Fibroblast of skin of scalp (primary cell): Measurements from ENCODE around the gene TRIO.
A peak's percentile ranks its signal among the peaks of the same experiment; 100 is the strongest.

Source experiments
- DNase-seq: peaks from one replicate; pipeline ENCODE4 v3.0.0-alpha.2; 2013

TRIO gene

GRCh38 chr5:14168144-14168792 lies 25.1 kb downstream of the TRIO start:
- DNase-seq = no peak

GRCh38 chr5:14168793-14169262 lies 25.7 kb downstream of the TRIO start:
- no peak for DNase-seq

- peak; percentile 59 for DNase-seq
Measured at GRCh38 chr5:14171046-14171445, 27.9 kb downstream of the TRIO start.

- DNase-seq = peak; percentile 60
Measured at GRCh38 chr5:14171621-14172020, 28.5 kb downstream of the TRIO start.

GRCh38 chr5:14172149-14172795 lies 29.1 kb downstream of the TRIO start:
- DNase-seq = no peak

- DNase-seq = no peak
Measured at GRCh38 chr5:14173377-14174229, 30.5 kb downstream of the TRIO start.

- no peak for DNase-seq
Measured at GRCh38 chr5:14174230-14174636, 31.1 kb downstream of the TRIO start.

GRCh38 chr5:14175381-14175780 lies 32.2 kb downstream of the TRIO start:
- DNase-seq = no peak

GRCh38 chr5:14176888-14177287 lies 33.7 kb downstream of the TRIO start:
- DNase-seq = no peak

- DNase-seq = no peak
Measured at GRCh38 chr5:14177634-14178033, 34.5 kb downstream of the TRIO start.

- DNase-seq = peak; percentile 52
Measured at GRCh38 chr5:14178091-14178490, 34.9 kb downstream of the TRIO start.

- DNase-seq = peak; percentile 81
Measured at GRCh38 chr5:14178671-14179211, 35.6 kb downstream of the TRIO start.

- peak; percentile 79 for DNase-seq
Measured at GRCh38 chr5:14179446-14179845, 36.3 kb downstream of the TRIO start.

GRCh38 chr5:14180437-14180836 lies 37.3 kb downstream of the TRIO start:
- no peak for DNase-seq

GRCh38 chr5:14181299-14181968 lies 38.3 kb downstream of the TRIO start:
- no peak for DNase-seq

GRCh38 chr5:14182761-14183160 lies 39.6 kb downstream of the TRIO start:
- DNase-seq = no peak

- peak; percentile 56 for DNase-seq
Measured at GRCh38 chr5:14183187-14183939, 40.2 kb downstream of the TRIO start.

GRCh38 chr5:14184082-14184481 lies 40.9 kb downstream of the TRIO start:
- DNase-seq = no peak

GRCh38 chr5:14184725-14185124 lies 41.6 kb downstream of the TRIO start:
- peak; percentile 89 for DNase-seq

GRCh38 chr5:14185326-14186058 lies 42.4 kb downstream of the TRIO start:
- peak; percentile 86 for DNase-seq
